Panc1 (cell line): Measurements from ENCODE around the gene MRPS9.

Experiments used
- POLR2AphosphoS5 ChIP-seq: IDR thresholded peaks from 2 replicates; pipeline ENCODE4 v1.6.1; 2012; ENCODE audit warnings: mild to moderate bottlenecking, low read depth, low read length, moderate library complexity
- SIN3A ChIP-seq: IDR thresholded peaks from 2 replicates; pipeline ENCODE4 v1.6.1; 2012; ENCODE audit warnings: low read depth, mild to moderate bottlenecking, low read length, moderate library complexity, borderline replicate concordance; ENCODE audit not compliant: insufficient read depth
- TCF7L2 ChIP-seq: IDR thresholded peaks from 2 replicates; pipeline ENCODE4 v1.6.1; 2011; ENCODE audit warnings: mild to moderate bottlenecking, low read depth, low read length, inconsistent platforms
- TF ChIP-seq, protein P1 (sequence below): fragments of 450-650 bp; IDR thresholded peaks from 2 replicates; pipeline ENCODE4 v1.5.1; 2017; ENCODE audit warnings: mild to moderate bottlenecking
- TF ChIP-seq, protein P2 (sequence below), 2 experiments: IDR thresholded peaks; 2 replicates each; pipeline ENCODE4 v1.6.1; 2011 to 2012; ENCODE audit warnings: low read depth in 2 of 2, control low read depth in 1 of 2, low read length in 1 of 2, mild to moderate bottlenecking in 1 of 2, moderate library complexity in 1 of 2; ENCODE audit not compliant: insufficient read depth in 1 of 2

- TF ChIP-seq, protein P1, sequence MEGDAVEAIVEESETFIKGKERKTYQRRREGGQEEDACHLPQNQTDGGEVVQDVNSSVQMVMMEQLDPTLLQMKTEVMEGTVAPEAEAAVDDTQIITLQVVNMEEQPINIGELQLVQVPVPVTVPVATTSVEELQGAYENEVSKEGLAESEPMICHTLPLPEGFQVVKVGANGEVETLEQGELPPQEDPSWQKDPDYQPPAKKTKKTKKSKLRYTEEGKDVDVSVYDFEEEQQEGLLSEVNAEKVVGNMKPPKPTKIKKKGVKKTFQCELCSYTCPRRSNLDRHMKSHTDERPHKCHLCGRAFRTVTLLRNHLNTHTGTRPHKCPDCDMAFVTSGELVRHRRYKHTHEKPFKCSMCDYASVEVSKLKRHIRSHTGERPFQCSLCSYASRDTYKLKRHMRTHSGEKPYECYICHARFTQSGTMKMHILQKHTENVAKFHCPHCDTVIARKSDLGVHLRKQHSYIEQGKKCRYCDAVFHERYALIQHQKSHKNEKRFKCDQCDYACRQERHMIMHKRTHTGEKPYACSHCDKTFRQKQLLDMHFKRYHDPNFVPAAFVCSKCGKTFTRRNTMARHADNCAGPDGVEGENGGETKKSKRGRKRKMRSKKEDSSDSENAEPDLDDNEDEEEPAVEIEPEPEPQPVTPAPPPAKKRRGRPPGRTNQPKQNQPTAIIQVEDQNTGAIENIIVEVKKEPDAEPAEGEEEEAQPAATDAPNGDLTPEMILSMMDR, result no peak
- TF ChIP-seq POLR2AphosphoS5 (no peak), TCF7L2 (no peak), SIN3A (no peak)
- TF ChIP-seq, protein P2, sequence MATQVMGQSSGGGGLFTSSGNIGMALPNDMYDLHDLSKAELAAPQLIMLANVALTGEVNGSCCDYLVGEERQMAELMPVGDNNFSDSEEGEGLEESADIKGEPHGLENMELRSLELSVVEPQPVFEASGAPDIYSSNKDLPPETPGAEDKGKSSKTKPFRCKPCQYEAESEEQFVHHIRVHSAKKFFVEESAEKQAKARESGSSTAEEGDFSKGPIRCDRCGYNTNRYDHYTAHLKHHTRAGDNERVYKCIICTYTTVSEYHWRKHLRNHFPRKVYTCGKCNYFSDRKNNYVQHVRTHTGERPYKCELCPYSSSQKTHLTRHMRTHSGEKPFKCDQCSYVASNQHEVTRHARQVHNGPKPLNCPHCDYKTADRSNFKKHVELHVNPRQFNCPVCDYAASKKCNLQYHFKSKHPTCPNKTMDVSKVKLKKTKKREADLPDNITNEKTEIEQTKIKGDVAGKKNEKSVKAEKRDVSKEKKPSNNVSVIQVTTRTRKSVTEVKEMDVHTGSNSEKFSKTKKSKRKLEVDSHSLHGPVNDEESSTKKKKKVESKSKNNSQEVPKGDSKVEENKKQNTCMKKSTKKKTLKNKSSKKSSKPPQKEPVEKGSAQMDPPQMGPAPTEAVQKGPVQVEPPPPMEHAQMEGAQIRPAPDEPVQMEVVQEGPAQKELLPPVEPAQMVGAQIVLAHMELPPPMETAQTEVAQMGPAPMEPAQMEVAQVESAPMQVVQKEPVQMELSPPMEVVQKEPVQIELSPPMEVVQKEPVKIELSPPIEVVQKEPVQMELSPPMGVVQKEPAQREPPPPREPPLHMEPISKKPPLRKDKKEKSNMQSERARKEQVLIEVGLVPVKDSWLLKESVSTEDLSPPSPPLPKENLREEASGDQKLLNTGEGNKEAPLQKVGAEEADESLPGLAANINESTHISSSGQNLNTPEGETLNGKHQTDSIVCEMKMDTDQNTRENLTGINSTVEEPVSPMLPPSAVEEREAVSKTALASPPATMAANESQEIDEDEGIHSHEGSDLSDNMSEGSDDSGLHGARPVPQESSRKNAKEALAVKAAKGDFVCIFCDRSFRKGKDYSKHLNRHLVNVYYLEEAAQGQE (IDR thresholded peaks at IDR 0.05; ENCODE audit: insufficient read depth in 1 of 2, low read depth in 2 of 2, low read length in 1 of 2), result no peak
Observed at GRCh38 chr2:105076121-105076520, 38.3 kb downstream of the MRPS9 start.
